Colonic mucosa (tissue), 4 donors: ENCODE data around the gene MASP2. TPM values are rescaled to one million over a fixed set of nuclear protein-coding genes. Genes with fewer than 3 reads are reported as not detected.
"Not testable (repeated sequence)": the region's sequence is repeated elsewhere in the genome, so short reads cannot be mapped to it uniquely, and the experiment has no call there.

Experiments used
- DNase-seq: peaks from one replicate; pipeline ENCODE4 v3.0.0-alpha.2; 2020
- H3K27ac ChIP-seq: fragments of 200-600 bp; one replicate; pipeline ENCODE4 v1.8.0; 2021
- H3K27me3 ChIP-seq: fragments of 200-600 bp; one replicate; pipeline ENCODE4 v1.8.0; 2021
- H3K36me3 ChIP-seq: fragments of 200-600 bp; one replicate; pipeline ENCODE4 v1.8.0; 2021
- H3K4me1 ChIP-seq: fragments of 200-600 bp; one replicate; pipeline ENCODE4 v1.8.0; 2021; ENCODE audit warnings: mild to moderate bottlenecking
- H3K4me3 ChIP-seq: fragments of 200-600 bp; one replicate; pipeline ENCODE4 v1.8.0; 2021
- H3K9ac ChIP-seq, 2 donors: one replicate each; pipeline ENCODE4 v1.7.0; 2013; ENCODE audit warnings: control low read depth in 2 of 2, low read depth in 2 of 2, low read length in 2 of 2
- H3K9me3 ChIP-seq: fragments of 200-600 bp; one replicate; pipeline ENCODE4 v1.8.0; 2021
- intact Hi-C: fragments of 100-400 bp; cut with DNase I; formaldehyde crosslinking; loops from one replicate; pipeline ENCODE4 v1.14.1; 2022
- total RNA-seq, 2 donors: library from RNA; stranded (reverse); fragmentation: NEBNext Ultra II Directional in 1 of 2; extraction: Animal tissue kit (Norgen Biotek cat#: 25700) in 1 of 2; gene quantifications; one replicate each; pipeline ENCODE4 v1.2.1, GENCODE V29; 2021
- TF ChIP-seq, protein P1 (sequence below): fragments of 200-600 bp; IDR thresholded peaks from one replicate; pipeline ENCODE4 v1.8.0; 2022; ENCODE audit warnings: antibody characterized with exemption, mild to moderate bottlenecking
- donor health status: healthy.
- donor health status: DM: no; HTN: no; CAD: no.
- donor health status: DM: no; HTN: no; CAD: no.

The MASP2 gene
- total RNA-seq, 2 donors from 2014 or later = 0.32 TPM; not detected in 1

DNA sequence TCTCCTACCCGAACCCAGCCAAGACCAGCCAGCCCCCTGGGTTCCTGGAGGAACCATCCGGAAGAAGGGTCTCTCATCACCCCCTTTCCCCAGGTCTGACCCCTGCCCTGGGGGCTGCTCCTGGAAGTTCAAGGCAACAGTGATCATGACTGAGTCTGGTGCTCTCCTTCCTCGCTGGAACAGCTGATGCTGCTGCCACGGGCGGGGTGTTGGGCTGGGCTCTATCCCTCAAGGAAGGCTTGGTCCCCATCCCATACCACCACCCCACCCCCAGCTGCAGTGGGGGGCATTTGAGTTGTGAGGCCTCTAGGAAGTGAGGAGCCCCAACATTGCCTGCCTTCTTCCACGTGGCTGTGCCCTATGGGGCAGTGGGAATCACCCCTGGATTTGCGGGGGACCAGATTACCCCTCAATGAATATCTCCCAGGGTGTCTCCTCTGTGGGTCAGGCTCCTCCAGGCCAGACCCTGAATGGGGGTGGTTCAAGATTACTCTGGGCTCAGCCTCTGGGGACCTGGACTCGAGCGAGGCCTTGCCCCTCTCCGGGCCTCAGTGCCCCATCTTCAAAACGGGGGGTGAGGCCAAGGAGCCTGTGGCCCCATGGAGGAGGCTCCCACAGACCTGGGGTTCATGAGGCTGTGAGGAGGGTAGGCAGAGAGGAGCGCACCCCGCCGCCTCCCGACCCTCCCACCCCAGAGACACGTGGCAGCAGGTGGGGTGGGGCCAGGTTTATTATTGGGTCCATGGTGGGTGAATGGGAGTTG is 2.8 kb downstream of the MASP2 start:
- intact Hi-C loops = no loop called here
- no peak for DNase-seq
- H3K4me3 ChIP-seq = no peak overlapping the region
- H3K4me1 ChIP-seq = no peaks in the 10 kb centered on the region
- no peaks in the 10 kb centered on the region for H3K27me3 ChIP-seq
- H3K9ac ChIP-seq = no peak overlapping the region
- no peaks in the 10 kb centered on the region for H3K36me3 ChIP-seq
- TF ChIP-seq, protein P1, sequence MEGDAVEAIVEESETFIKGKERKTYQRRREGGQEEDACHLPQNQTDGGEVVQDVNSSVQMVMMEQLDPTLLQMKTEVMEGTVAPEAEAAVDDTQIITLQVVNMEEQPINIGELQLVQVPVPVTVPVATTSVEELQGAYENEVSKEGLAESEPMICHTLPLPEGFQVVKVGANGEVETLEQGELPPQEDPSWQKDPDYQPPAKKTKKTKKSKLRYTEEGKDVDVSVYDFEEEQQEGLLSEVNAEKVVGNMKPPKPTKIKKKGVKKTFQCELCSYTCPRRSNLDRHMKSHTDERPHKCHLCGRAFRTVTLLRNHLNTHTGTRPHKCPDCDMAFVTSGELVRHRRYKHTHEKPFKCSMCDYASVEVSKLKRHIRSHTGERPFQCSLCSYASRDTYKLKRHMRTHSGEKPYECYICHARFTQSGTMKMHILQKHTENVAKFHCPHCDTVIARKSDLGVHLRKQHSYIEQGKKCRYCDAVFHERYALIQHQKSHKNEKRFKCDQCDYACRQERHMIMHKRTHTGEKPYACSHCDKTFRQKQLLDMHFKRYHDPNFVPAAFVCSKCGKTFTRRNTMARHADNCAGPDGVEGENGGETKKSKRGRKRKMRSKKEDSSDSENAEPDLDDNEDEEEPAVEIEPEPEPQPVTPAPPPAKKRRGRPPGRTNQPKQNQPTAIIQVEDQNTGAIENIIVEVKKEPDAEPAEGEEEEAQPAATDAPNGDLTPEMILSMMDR = no peak
- no peak overlapping the region for H3K27ac ChIP-seq
- no peaks in the 10 kb centered on the region for H3K9me3 ChIP-seq

DNA sequence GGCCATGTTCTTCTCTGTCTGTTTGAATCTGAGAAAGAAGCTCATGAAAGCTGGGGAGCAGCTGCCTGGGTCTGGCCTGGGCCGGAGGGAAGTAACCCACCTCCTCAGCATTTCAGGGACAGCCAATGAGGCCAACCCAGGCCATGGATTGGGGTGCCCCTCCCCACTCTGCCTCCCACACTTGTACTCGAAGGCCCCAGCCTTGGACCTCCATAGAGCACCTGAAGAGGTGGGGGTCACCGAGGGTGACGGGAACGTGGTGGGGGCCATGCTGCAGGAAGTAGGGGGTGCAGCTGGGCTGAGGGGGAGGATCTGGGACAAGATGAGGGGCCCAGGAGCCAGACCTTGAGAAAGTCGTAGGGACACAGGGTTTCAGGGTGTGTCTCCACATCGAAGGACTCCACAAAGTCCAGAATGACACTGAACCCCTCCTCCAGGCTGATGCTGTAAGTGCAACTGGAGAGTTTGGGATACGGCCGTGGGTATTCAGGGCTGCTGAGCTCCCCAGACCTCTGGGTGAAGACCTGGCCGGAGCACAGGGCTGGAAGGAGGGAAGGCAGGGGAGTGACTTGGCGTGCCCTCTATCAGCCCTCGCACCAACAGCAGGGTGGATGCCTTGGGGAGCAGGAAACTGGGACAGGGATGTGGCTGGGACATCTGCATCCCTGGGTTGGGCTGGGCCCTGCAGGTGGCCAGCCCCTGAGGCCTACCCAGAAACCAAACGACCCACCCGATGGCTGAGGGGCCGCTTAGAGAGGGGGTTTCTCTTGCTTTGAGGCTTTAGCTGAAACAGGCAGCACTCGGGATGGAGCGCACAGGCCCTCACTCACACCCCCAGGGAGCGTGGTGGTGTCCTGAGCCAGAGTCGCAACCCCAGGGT is 3.8 kb downstream of the MASP2 start:
- no peaks in the 10 kb centered on the region for H3K4me1 ChIP-seq
- TF ChIP-seq, protein P1 = no peak

DNA sequence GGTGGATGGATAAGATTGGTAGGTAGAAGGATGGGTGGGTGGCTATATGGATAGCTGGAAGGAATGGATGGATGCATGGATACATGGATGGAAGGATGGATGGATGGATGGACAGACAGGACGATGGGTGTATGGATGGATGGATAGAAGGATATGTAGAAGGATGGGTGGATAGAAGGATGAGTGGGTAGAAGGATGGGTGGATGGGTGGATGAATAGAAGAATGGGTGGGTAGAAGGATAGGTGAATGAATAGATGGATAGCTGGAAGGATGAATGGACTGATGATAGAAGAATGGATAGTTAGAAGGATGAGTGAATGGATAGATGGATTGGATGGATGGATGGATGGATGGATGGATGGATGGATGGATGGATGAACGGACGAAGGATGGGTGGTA is 5.0 kb downstream of the MASP2 start:
- Histone ChIP-seq H3K9me3 (no peaks in the 10 kb centered on the region), H3K36me3 (no peaks in the 10 kb centered on the region), H3K27ac (no peak overlapping the region), H3K4me1 (no peaks in the 10 kb centered on the region), H3K9ac (no peak overlapping the region), H3K4me3 (no peak overlapping the region), H3K27me3 (no peaks in the 10 kb centered on the region)
- intact Hi-C loops = no loop called here
- DNase-seq = no peak
- TF ChIP-seq, protein P1 = no peak

More for the DNA sequence above, 3.8 kb downstream of the MASP2 start:
- intact Hi-C loops = no loop called here
- Histone ChIP-seq H3K27me3 (no peaks in the 10 kb centered on the region), H3K9me3 (no peaks in the 10 kb centered on the region), H3K27ac (no peak overlapping the region), H3K9ac (no peak overlapping the region), H3K4me3 (no peak overlapping the region), H3K36me3 (no peaks in the 10 kb centered on the region)
- no peak for DNase-seq

DNA sequence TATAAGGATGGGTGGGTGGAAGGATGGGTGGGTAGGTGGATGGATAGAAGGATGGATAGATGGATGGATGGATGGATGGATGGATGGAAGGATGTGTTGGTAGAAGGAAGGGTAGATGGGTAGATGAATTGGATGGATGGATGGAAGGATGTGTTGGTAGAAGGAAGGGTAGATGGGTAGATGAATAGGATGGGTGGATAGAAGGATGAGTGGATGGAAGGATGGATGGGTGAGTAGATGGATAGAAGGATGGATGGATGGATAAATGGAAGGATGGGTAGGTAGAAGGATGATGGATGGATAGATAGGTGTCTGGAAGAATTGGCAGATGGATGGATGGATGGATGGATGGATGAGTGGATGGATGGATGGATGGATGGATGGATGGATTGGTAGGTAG is 6.0 kb downstream of the MASP2 start:
- Histone ChIP-seq H3K9me3 (no peaks in the 10 kb centered on the region), H3K27me3 (no peaks in the 10 kb centered on the region), H3K36me3 (no peaks in the 10 kb centered on the region), H3K4me1 (no peaks in the 10 kb centered on the region), H3K4me3 (no peak overlapping the region), H3K27ac (no peak overlapping the region), H3K9ac (no peak overlapping the region)
- intact Hi-C loops = no loop called here
- DNase-seq = no peak
- TF ChIP-seq, protein P1 = no peak

DNA sequence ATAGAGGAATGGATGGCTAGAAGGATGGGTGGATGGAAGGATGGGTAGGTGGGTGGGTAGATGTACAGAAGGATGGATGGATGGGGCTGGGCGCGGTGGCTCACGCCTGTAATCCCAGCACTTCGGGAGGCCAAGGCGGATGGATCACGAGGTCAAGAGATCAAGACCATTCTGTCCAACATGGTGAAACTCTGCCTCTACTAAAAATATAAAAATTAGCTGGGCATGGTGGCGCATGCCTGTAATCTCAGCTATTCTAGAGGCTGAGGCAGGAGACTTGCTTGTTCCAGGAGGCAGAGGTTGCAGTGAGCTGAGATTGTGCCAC is 7.0 kb downstream of the MASP2 start:
- H3K9me3 ChIP-seq, DNase-seq, H3K27me3 ChIP-seq, intact Hi-C loops, H3K4me3 ChIP-seq, H3K9ac ChIP-seq, H3K4me1 ChIP-seq, H3K36me3 ChIP-seq, H3K27ac ChIP-seq: not testable (repeated sequence)
